Liver (tissue), 9 donors: Measurements from ENCODE around the gene PHF12. TPM values are rescaled to one million over a fixed set of nuclear protein-coding genes. Genes with fewer than 3 reads are reported as not detected.

ENCODE experiments used
- DNase-seq: peaks from one replicate; pipeline ENCODE4 v3.0.0-alpha.2; 2017; ENCODE audit warnings: low spot score
- H3K27ac ChIP-seq, 2 donors: one replicate each; pipeline ENCODE4 v1.7.0; 2013; ENCODE audit warnings: inconsistent platforms in 2 of 2, low read length in 2 of 2, control low read depth in 1 of 2, low read depth in 1 of 2, mild to moderate bottlenecking in 1 of 2
- H3K27me3 ChIP-seq, 4 donors: one replicate each; pipeline versions ENCODE4 v1.6.1 to v1.7.0; 2013; ENCODE audit warnings: low read length in 3 of 4, inconsistent platforms in 1 of 4, mild to moderate bottlenecking in 1 of 4, moderate library complexity in 1 of 4; ENCODE audit not compliant: control insufficient read depth in 4 of 4, insufficient read depth in 4 of 4
- H3K36me3 ChIP-seq, 4 donors: one replicate each; pipeline versions ENCODE4 v1.6.1 to v1.7.0; 2013; ENCODE audit warnings: low read length in 3 of 4, mild to moderate bottlenecking in 3 of 4, low read depth in 1 of 4, moderate library complexity in 1 of 4; ENCODE audit not compliant: control insufficient read depth in 4 of 4, insufficient read depth in 3 of 4
- H3K4me1 ChIP-seq, 4 donors: one replicate each; pipeline versions ENCODE4 v1.6.1 to v1.7.0; 2013; ENCODE audit warnings: low read length in 3 of 4, mild to moderate bottlenecking in 3 of 4, moderate library complexity in 1 of 4; ENCODE audit not compliant: control insufficient read depth in 4 of 4, insufficient read depth in 4 of 4
- H3K4me3 ChIP-seq, 3 donors: one replicate each; pipeline versions ENCODE4 v1.6.1 to v1.7.0; 2013; ENCODE audit warnings: low read length in 3 of 3, control low read depth in 1 of 3, low read depth in 1 of 3, mild to moderate bottlenecking in 1 of 3
- H3K9ac ChIP-seq, 2 donors: one replicate each; pipeline ENCODE4 v1.7.0; 2013; ENCODE audit warnings: low read length in 2 of 2, mild to moderate bottlenecking in 2 of 2, moderate library complexity in 2 of 2, control low read depth in 1 of 2, low read depth in 1 of 2
- H3K9me3 ChIP-seq, 4 donors: one replicate each; pipeline versions ENCODE4 v1.6.1 to v1.7.0; 2013; ENCODE audit warnings: low read length in 3 of 4; ENCODE audit not compliant: control insufficient read depth in 4 of 4
- ATF3 ChIP-seq: IDR thresholded peaks from 2 replicates; pipeline ENCODE4 v1.6.1; 2016; ENCODE audit warnings: antibody characterized with exemption
- CTCF ChIP-seq: fragments of 150-350 bp; IDR thresholded peaks from 2 replicates; pipeline ENCODE4 v1.5.1; 2017; ENCODE audit warnings: improper control_type of control experiment, low read depth, low read length; ENCODE audit not compliant: missing input control
- EGR1 ChIP-seq, 2 donors: IDR thresholded peaks; 2 replicates each; pipeline ENCODE4 v1.6.1; 2016 to 2018; ENCODE audit warnings: antibody characterized with exemption in 2 of 2, low read depth in 2 of 2
- FOXA1 ChIP-seq: IDR thresholded peaks from 2 replicates; pipeline ENCODE4 v1.6.1; 2016; ENCODE audit warnings: antibody characterized with exemption
- FOXA2 ChIP-seq: IDR thresholded peaks from 2 replicates; pipeline ENCODE4 v1.6.1; 2016; ENCODE audit warnings: antibody characterized with exemption
- GABPA ChIP-seq, 2 donors: IDR thresholded peaks in 1 of 2; conservative IDR thresholded peaks in 1 of 2; 2 replicates each; pipeline ENCODE4 v1.6.1; 2016; ENCODE audit warnings: antibody characterized with exemption in 2 of 2, mild to moderate bottlenecking in 1 of 2, moderate library complexity in 1 of 2
- HNF4A ChIP-seq, 2 donors: conservative IDR thresholded peaks; 2 replicates each; pipeline ENCODE4 v1.6.1; 2016; ENCODE audit warnings: antibody characterized with exemption in 2 of 2, mild to moderate bottlenecking in 2 of 2
- HNF4G ChIP-seq: IDR thresholded peaks from 2 replicates; pipeline ENCODE4 v1.6.1; 2016; ENCODE audit warnings: antibody characterized with exemption
- JUND ChIP-seq, 2 donors: IDR thresholded peaks; 2 replicates each; pipeline ENCODE4 v1.6.1; 2016; ENCODE audit warnings: antibody characterized with exemption in 2 of 2
- MAX ChIP-seq: IDR thresholded peaks from 2 replicates; pipeline ENCODE4 v1.6.1; 2016; ENCODE audit warnings: antibody characterized with exemption
- NR2F2 ChIP-seq: IDR thresholded peaks from 2 replicates; pipeline ENCODE4 v1.6.1; 2016; ENCODE audit warnings: antibody characterized with exemption
- RAD21 ChIP-seq, 2 donors: IDR thresholded peaks; 2 replicates each; pipeline ENCODE4 v1.6.1; 2016; ENCODE audit warnings: antibody characterized with exemption in 2 of 2, mild to moderate bottlenecking in 2 of 2
- RXRA ChIP-seq, 2 donors: IDR thresholded peaks; 2 replicates each; pipeline ENCODE4 v1.6.1; 2017 to 2018; ENCODE audit warnings: antibody characterized with exemption in 2 of 2, mild to moderate bottlenecking in 1 of 2
- SP1 ChIP-seq: IDR thresholded peaks from 2 replicates; pipeline ENCODE4 v1.6.1; 2018; ENCODE audit warnings: antibody characterized with exemption, mild to moderate bottlenecking
- TAF1 ChIP-seq: conservative IDR thresholded peaks from 2 replicates; pipeline ENCODE4 v1.6.1; 2016; ENCODE audit warnings: antibody characterized with exemption, mild to moderate bottlenecking
- YY1 ChIP-seq: IDR thresholded peaks from 2 replicates; pipeline ENCODE4 v1.6.1; 2016; ENCODE audit warnings: antibody characterized with exemption, mild to moderate bottlenecking
- ZBTB33 ChIP-seq: IDR thresholded peaks from 2 replicates; pipeline ENCODE4 v1.6.1; 2016; ENCODE audit warnings: antibody characterized with exemption
- WGBS: extraction: QIAGEN DNeasy Blood & Tissue Kit; methylation state at CpG from one replicate; pipeline ENCODE4 v1.1.7; 2013; 5-methylcytosine and 5-hydroxymethylcytosine counted together
- polyA plus RNA-seq, 2 donors: library from polyadenylated mRNA; stranded (reverse) in 1 of 2; unstranded in 1 of 2; fragments of 200-250 nt in 1 of 2; fragments of >200 nt in 1 of 2; fragmentation: Nextera tagmentation in 1 of 2; extraction: Ambion mirVana in 1 of 2; gene quantifications; one replicate each; pipeline versions ENCODE4 v1.2.1 to v1.2.3, GENCODE V29; 2013 to 2015
- total RNA-seq, 2 donors: library from RNA; depleted of rRNA; stranded (reverse); fragments of >200 nt; gene quantifications; one replicate each; pipeline ENCODE4 v1.2.3, GENCODE V29; 2014
- donor health status: healthy.
- donor health status: healthy.
- donor health status: healthy.
- donor health status: healthy.
- donor health status: healthy.

Gene PHF12
- total and polyA plus RNA-seq, 4 donors: 4.3 to 21.3 (median 11.7) TPM

GRCh38 chr17:28856028-28856574, 95.2 kb downstream of the PHF12 start:
- Histone ChIP-seq H3K36me3 (peaks cover 4 to 28% (median 21%) of the 10 kb centered on the region in 4 donors), H3K4me3 (no peak overlapping the region)
- no peak for DNase-seq

GRCh38 chr17:28855336-28855679, 96.0 kb downstream of the PHF12 start:
- Histone ChIP-seq H3K27me3 (no peaks in the 10 kb centered on the region), H3K27ac (peak overlapping the region; percentile 26 to 62), H3K4me3 (peak overlapping the region; percentile 66 to 96 (median 73)), H3K4me1 (peaks cover 1 to 18% (median 11%) of the 10 kb centered on the region in 4 donors), H3K36me3 (peaks cover 2 to 22% (median 17%) of the 10 kb centered on the region in 4 donors), H3K9me3 (no peaks in the 10 kb centered on the region), H3K9ac (peak overlapping the region; percentile 74 to 92)
- no peak for DNase-seq
- 19% methylated on average over 5 of the region's 5 CpGs for WGBS
- TF ChIP-seq FOXA1: no peak
- no peak for TF ChIP-seq RAD21 (IDR thresholded peaks at IDR 0.05)
- TF ChIP-seq SP1: no peak
- TF ChIP-seq YY1: no peak
- TF ChIP-seq CTCF: no peak
- TF ChIP-seq MAX: no peak
- no peak for TF ChIP-seq ZBTB33
- TF ChIP-seq ATF3: no peak
- no peak for TF ChIP-seq FOXA2
- TF ChIP-seq RXRA (IDR thresholded peaks at IDR 0.05): no peak
- TF ChIP-seq GABPA (IDR thresholded peaks at IDR 0.05 in 1 of 2, conservative IDR thresholded peaks at IDR 0.05 in 1 of 2): no peak
- no peak for TF ChIP-seq TAF1
- TF ChIP-seq EGR1 (IDR thresholded peaks at IDR 0.05; ENCODE audit: low read depth in 2 of 2): no peak
- no peak for TF ChIP-seq JUND (IDR thresholded peaks at IDR 0.05)
- TF ChIP-seq HNF4G: no peak

More at GRCh38 chr17:28856028-28856574, 95.2 kb downstream of the PHF12 start:
- Histone ChIP-seq H3K9me3 (no peaks in the 10 kb centered on the region), H3K27ac (no peak overlapping the region), H3K27me3 (no peaks in the 10 kb centered on the region), H3K9ac (no peak overlapping the region), H3K4me1 (peaks cover 1 to 18% (median 11%) of the 10 kb centered on the region in 4 donors)
- no peak for TF ChIP-seq GABPA (IDR thresholded peaks at IDR 0.05 in 1 of 2, conservative IDR thresholded peaks at IDR 0.05 in 1 of 2)
- no peak for TF ChIP-seq ZBTB33
- TF ChIP-seq MAX: no peak
- TF ChIP-seq YY1: no peak
- TF ChIP-seq NR2F2: no peak
- TF ChIP-seq EGR1 (IDR thresholded peaks at IDR 0.05; ENCODE audit: low read depth in 2 of 2): no peak
- no peak for TF ChIP-seq CTCF
- TF ChIP-seq SP1: no peak
- TF ChIP-seq HNF4A (conservative IDR thresholded peaks at IDR 0.05): no peak
- TF ChIP-seq RAD21 (IDR thresholded peaks at IDR 0.05): no peak
- 92% methylated on average over 5 of the region's 5 CpGs for WGBS
